ENCODE measurements around the gene CLCN6.

DNA sequence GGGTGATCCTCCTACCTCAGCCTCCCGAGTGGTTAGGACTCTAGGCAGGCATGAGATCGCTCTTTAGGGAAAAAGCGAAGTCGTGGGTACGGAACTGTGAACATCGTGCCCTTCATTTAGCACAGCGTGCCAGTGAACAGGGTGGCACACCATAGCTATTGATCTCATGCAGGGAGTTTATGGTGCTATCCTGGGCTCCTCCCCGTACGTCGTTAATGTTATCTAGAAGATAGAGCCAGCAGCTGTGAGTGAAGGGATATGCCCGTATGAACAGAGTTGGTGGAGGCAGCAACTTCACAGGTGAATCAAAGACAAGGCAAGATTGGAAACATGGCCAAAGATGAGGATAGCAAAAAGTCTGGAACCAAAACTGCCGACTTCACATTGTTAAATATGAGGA, 11.2 kb downstream of the CLCN6 start:
- TF ChIP-seq, protein P1, sequence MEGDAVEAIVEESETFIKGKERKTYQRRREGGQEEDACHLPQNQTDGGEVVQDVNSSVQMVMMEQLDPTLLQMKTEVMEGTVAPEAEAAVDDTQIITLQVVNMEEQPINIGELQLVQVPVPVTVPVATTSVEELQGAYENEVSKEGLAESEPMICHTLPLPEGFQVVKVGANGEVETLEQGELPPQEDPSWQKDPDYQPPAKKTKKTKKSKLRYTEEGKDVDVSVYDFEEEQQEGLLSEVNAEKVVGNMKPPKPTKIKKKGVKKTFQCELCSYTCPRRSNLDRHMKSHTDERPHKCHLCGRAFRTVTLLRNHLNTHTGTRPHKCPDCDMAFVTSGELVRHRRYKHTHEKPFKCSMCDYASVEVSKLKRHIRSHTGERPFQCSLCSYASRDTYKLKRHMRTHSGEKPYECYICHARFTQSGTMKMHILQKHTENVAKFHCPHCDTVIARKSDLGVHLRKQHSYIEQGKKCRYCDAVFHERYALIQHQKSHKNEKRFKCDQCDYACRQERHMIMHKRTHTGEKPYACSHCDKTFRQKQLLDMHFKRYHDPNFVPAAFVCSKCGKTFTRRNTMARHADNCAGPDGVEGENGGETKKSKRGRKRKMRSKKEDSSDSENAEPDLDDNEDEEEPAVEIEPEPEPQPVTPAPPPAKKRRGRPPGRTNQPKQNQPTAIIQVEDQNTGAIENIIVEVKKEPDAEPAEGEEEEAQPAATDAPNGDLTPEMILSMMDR (conservative IDR thresholded peaks at IDR 0.05 in 1 of 2, IDR thresholded peaks at IDR 0.05 in 1 of 2; ENCODE audit: low read depth in 1 of 2, low read length in 2 of 2), result no peak
- TF ChIP-seq EZH2 (IDR thresholded peaks at IDR 0.05; ENCODE audit: low read length, missing control alignments), result no peak

Measured in fibroblast of lung (primary cell).